ENCODE results near the gene OR52B6. TPM values are rescaled to one million over a fixed set of nuclear protein-coding genes. Genes with fewer than 3 reads are reported as not detected.
"Not testable (repeated sequence)": the region's sequence is repeated elsewhere in the genome, so short reads cannot be mapped to it uniquely, and the experiment has no call there.

OR52B6 gene
- total RNA-seq, 2 experiments from 2014 or later = not detected

DNA sequence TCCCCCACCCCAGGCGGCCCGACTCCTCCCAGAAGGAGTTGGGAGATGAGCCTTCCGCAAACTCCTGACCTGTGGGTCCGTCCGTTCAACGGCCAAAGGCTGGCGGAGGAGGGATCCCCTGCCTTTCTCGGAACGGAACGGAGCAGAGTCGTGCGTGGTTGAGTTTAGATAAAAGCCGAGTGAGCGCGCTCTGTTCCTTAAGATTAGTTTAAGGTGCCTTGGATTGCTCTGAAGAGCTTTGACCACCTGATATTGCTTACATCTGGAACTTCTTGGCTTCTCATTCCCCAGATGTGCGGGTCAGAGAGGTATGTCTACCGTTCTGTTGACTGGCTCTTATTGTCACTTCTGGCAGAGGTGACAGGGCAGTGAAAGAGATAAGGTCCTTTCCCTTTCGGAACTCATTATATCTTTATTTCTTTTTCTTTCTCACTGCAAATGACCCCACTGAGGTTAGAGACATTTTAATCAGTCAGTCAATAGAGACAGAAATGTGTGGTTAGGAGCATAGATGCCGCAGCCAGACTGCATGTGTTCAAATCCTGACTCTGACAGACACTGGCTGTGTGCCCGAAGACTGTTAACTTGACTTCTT lies 16.0 kb downstream of the OR52B6 start, which contains the start of gene TRIM6:
TRIM6 (plus strand) TSS at position 31 of the 595 bp plus-strand sequence; CDS start at position 292, 261 bp downstream.
- H3K4me3 ChIP-seq (ENCODE audit: low read depth, low read length, poor library complexity, severe bottlenecking) = no peak within 1 kb of the TSS
- ChIA-PET POLR2A (no interaction called here), CTCF (ENCODE audit: unreplicated experiment) (no interaction called here)
- no peak within 1 kb of the TSS for H3K4me2 ChIP-seq (ENCODE audit: low read length)
- intact Hi-C loops (cut with micrococcal nuclease; ENCODE audit: unreplicated experiment) = no loop called here
- no peak for DNase-seq (ENCODE audit: low spot score)
- no peaks in the 10 kb centered on the region for H3K9me3 ChIP-seq (ENCODE audit: low read length)
- no peaks in the 10 kb centered on the region for H3K79me2 ChIP-seq (ENCODE audit: insufficient read depth, low read depth, low read length)
- BruUV-seq (replicated peaks) = no TSS peak
- TF ChIP-seq CTCF (conservative IDR thresholded peaks at IDR 0.05; ENCODE audit: low read length) (no peak), EZH2phosphoT487 (IDR thresholded peaks at IDR 0.05; ENCODE audit: borderline replicate concordance, low read depth, low read length) (no peak)
- H3K4me1 ChIP-seq (ENCODE audit: insufficient read depth, low read length, poor library complexity, severe bottlenecking) = no peaks in the 10 kb centered on the region
- no peaks in the 10 kb centered on the region for H3K9me2 ChIP-seq (ENCODE audit: insufficient read depth, low read length)
- no peak within 1 kb of the TSS for H3K27ac ChIP-seq (ENCODE audit: low read depth, low read length, poor library complexity, severe bottlenecking)
- no peaks in the 10 kb centered on the region for H3K36me3 ChIP-seq (ENCODE audit: insufficient read depth, low read length)
- H2AFZ ChIP-seq (ENCODE audit: low read length) = no peak within 1 kb of the TSS
- H4K20me1 ChIP-seq (ENCODE audit: insufficient read depth, low read length) = no peaks in the 10 kb centered on the region

- H2AFZ ChIP-seq (ENCODE audit: low read length) = no peak overlapping the region
- H3K9me2 ChIP-seq (ENCODE audit: insufficient read depth, low read length) = no peaks in the 10 kb centered on the region
- ChIA-PET CTCF (ENCODE audit: unreplicated experiment) (no interaction called here), POLR2A (no interaction called here)
- no peaks in the 10 kb centered on the region for H3K36me3 ChIP-seq (ENCODE audit: insufficient read depth, low read length)
- DNase-seq (ENCODE audit: low spot score) = no peak
- no TSS peak for BruUV-seq (replicated peaks)
- TF ChIP-seq CTCF (conservative IDR thresholded peaks at IDR 0.05; ENCODE audit: low read length) = no peak
- no peak for TF ChIP-seq EZH2phosphoT487 (IDR thresholded peaks at IDR 0.05; ENCODE audit: borderline replicate concordance, low read depth, low read length)
- no peaks in the 10 kb centered on the region for H4K20me1 ChIP-seq (ENCODE audit: insufficient read depth, low read length)
- H3K4me3 ChIP-seq (ENCODE audit: low read depth, low read length, poor library complexity, severe bottlenecking) = no peak overlapping the region
- intact Hi-C loops (cut with micrococcal nuclease; ENCODE audit: unreplicated experiment) = no loop called here
- H3K79me2 ChIP-seq (ENCODE audit: insufficient read depth, low read depth, low read length) = no peaks in the 10 kb centered on the region
- H3K9me3 ChIP-seq (ENCODE audit: low read length) = no peaks in the 10 kb centered on the region
- H3K4me1 ChIP-seq (ENCODE audit: insufficient read depth, low read length, poor library complexity, severe bottlenecking) = no peaks in the 10 kb centered on the region
- no peak overlapping the region for H3K4me2 ChIP-seq (ENCODE audit: low read length)
- H3K27ac ChIP-seq (ENCODE audit: low read depth, low read length, poor library complexity, severe bottlenecking) = no peak overlapping the region
These were observed 17.3 kb downstream of the OR52B6 start for GRCh38 chr11:5597953-5598352.

- peak; percentile 82 for DNase-seq (ENCODE audit: low spot score)
- no peak overlapping the region for H3K4me2 ChIP-seq (ENCODE audit: low read length)
- intact Hi-C loops (cut with micrococcal nuclease; ENCODE audit: unreplicated experiment) = loop anchor here (1.0 to 2.0 kb wide), 3 partner anchors 84 to 208 kb away; partner anchors contain the start of gene OR52N2
- H2AFZ ChIP-seq (ENCODE audit: low read length) = no peak overlapping the region
- no peaks in the 10 kb centered on the region for H3K4me1 ChIP-seq (ENCODE audit: insufficient read depth, low read length, poor library complexity, severe bottlenecking)
- TF ChIP-seq CTCF (conservative IDR thresholded peaks at IDR 0.05; ENCODE audit: low read length) = peak; percentile 91
- TF ChIP-seq EZH2phosphoT487 (IDR thresholded peaks at IDR 0.05; ENCODE audit: borderline replicate concordance, low read depth, low read length) = no peak
- ChIA-PET CTCF (ENCODE audit: unreplicated experiment) (interaction anchor here (1.6 kb wide), 1 partner anchor 112 kb away, joined by 4 read pairs; no protein-coding TSS in a partner anchor), POLR2A (interaction anchor here (0.8 kb wide), 1 partner anchor 31 kb away, joined by 3 read pairs; no protein-coding TSS in a partner anchor)
- no peaks in the 10 kb centered on the region for H3K9me2 ChIP-seq (ENCODE audit: insufficient read depth, low read length)
- H4K20me1 ChIP-seq (ENCODE audit: insufficient read depth, low read length) = no peaks in the 10 kb centered on the region
- no peak overlapping the region for H3K27ac ChIP-seq (ENCODE audit: low read depth, low read length, poor library complexity, severe bottlenecking)
- H3K79me2 ChIP-seq (ENCODE audit: insufficient read depth, low read depth, low read length) = no peaks in the 10 kb centered on the region
- H3K9me3 ChIP-seq (ENCODE audit: low read length) = no peaks in the 10 kb centered on the region
- no TSS peak for BruUV-seq (replicated peaks)
- no peak overlapping the region for H3K4me3 ChIP-seq (ENCODE audit: low read depth, low read length, poor library complexity, severe bottlenecking)
- H3K36me3 ChIP-seq (ENCODE audit: insufficient read depth, low read length) = no peaks in the 10 kb centered on the region
These were observed 19.7 kb downstream of the OR52B6 start for GRCh38 chr11:5600374-5600851.

GRCh38 chr11:5602791-5603190 lies 22.1 kb downstream of the OR52B6 start:
- H3K36me3 ChIP-seq (ENCODE audit: insufficient read depth, low read length); H3K9me2 ChIP-seq (ENCODE audit: insufficient read depth, low read length); CTCF ChIA-PET (ENCODE audit: unreplicated experiment); H3K79me2 ChIP-seq (ENCODE audit: insufficient read depth, low read depth, low read length); intact Hi-C loops (cut with micrococcal nuclease; ENCODE audit: unreplicated experiment); BruUV-seq (replicated peaks); H3K4me2 ChIP-seq (ENCODE audit: low read length); H4K20me1 ChIP-seq (ENCODE audit: insufficient read depth, low read length); H3K4me3 ChIP-seq (ENCODE audit: low read depth, low read length, poor library complexity, severe bottlenecking); H3K27ac ChIP-seq (ENCODE audit: low read depth, low read length, poor library complexity, severe bottlenecking); H3K4me1 ChIP-seq (ENCODE audit: insufficient read depth, low read length, poor library complexity, severe bottlenecking); DNase-seq (ENCODE audit: low spot score); H2AFZ ChIP-seq (ENCODE audit: low read length); H3K9me3 ChIP-seq (ENCODE audit: low read length): not testable (repeated sequence)
- POLR2A ChIA-PET = interaction anchor here (0.6 kb wide), 1 partner anchor 72 kb away, joined by 3 read pairs; no protein-coding TSS in a partner anchor
